Mesothelial cell of epicardium (in vitro differentiated cells): Measurements from ENCODE around the gene TMEM115. TPM values are rescaled to one million over a fixed set of nuclear protein-coding genes. Genes with fewer than 3 reads are reported as not detected.

Experiments
- DNase-seq, 2 experiments: peaks; one replicate each; pipeline ENCODE4 v3.0.0; 2021; ENCODE audit warnings: low spot score in 2 of 2; ENCODE audit not compliant: unreplicated experiment in 2 of 2
- H3K27ac Mint-ChIP-seq: 2 replicates; pipeline ENCODE4 v1.8.0; 2021; ENCODE audit warnings: mixed read lengths
- H3K27me3 Mint-ChIP-seq: 2 replicates; pipeline ENCODE4 v1.8.0; 2021; ENCODE audit warnings: low read depth, mixed read lengths
- H3K36me3 Mint-ChIP-seq: 2 replicates; pipeline ENCODE4 v1.8.0; 2021; ENCODE audit warnings: mixed read lengths
- H3K4me1 Mint-ChIP-seq: 2 replicates; pipeline ENCODE4 v1.8.0; 2021; ENCODE audit warnings: mixed read lengths
- H3K4me3 Mint-ChIP-seq: 2 replicates; pipeline ENCODE4 v1.8.0; 2021; ENCODE audit warnings: mild to moderate bottlenecking, moderate library complexity, mixed read lengths
- H3K9me3 Mint-ChIP-seq: 2 replicates; pipeline ENCODE4 v1.8.0; 2021; ENCODE audit warnings: mixed read lengths
- CTCF ChIP-seq: fragments of 200-600 bp; sonication (generic); IDR thresholded peaks from one replicate; pipeline ENCODE4 v1.5.0; 2021; ENCODE audit warnings: antibody characterized with exemption; ENCODE audit not compliant: unreplicated experiment
- total RNA-seq: library from RNA; stranded (reverse); gene quantifications from 3 replicates; pipeline ENCODE4 v1.2.1, GENCODE V29; 2021

TMEM115 gene
- total RNA-seq, 1 donor from 2014 or later = 38.6 TPM

- peak overlapping the region; percentile 85 for H3K4me3 Mint-ChIP-seq
- no peak for DNase-seq
- peaks cover 57% of the 10 kb centered on the region for H3K27me3 Mint-ChIP-seq
Observed at GRCh38 chr3:50339485-50340146, 19.7 kb downstream of the TMEM115 start.

GRCh38 chr3:50338965-50339364, 20.4 kb downstream of the TMEM115 start:
- H3K4me1 Mint-ChIP-seq = peaks cover 40% of the 10 kb centered on the region
- no peak for TF ChIP-seq CTCF
- H3K36me3 Mint-ChIP-seq = no peaks in the 10 kb centered on the region
- H3K4me3 Mint-ChIP-seq = peak overlapping the region; percentile 85
- no peaks in the 10 kb centered on the region for H3K9me3 Mint-ChIP-seq
- DNase-seq = no peak
- peak overlapping the region; percentile 99 for H3K27ac Mint-ChIP-seq
- peaks cover 53% of the 10 kb centered on the region for H3K27me3 Mint-ChIP-seq

More at GRCh38 chr3:50339485-50340146, 19.7 kb downstream of the TMEM115 start:
- no peaks in the 10 kb centered on the region for H3K9me3 Mint-ChIP-seq
- H3K27ac Mint-ChIP-seq = no peak overlapping the region
- H3K36me3 Mint-ChIP-seq = no peaks in the 10 kb centered on the region
- TF ChIP-seq CTCF = no peak
- H3K4me1 Mint-ChIP-seq = peaks cover 36% of the 10 kb centered on the region

DNA sequence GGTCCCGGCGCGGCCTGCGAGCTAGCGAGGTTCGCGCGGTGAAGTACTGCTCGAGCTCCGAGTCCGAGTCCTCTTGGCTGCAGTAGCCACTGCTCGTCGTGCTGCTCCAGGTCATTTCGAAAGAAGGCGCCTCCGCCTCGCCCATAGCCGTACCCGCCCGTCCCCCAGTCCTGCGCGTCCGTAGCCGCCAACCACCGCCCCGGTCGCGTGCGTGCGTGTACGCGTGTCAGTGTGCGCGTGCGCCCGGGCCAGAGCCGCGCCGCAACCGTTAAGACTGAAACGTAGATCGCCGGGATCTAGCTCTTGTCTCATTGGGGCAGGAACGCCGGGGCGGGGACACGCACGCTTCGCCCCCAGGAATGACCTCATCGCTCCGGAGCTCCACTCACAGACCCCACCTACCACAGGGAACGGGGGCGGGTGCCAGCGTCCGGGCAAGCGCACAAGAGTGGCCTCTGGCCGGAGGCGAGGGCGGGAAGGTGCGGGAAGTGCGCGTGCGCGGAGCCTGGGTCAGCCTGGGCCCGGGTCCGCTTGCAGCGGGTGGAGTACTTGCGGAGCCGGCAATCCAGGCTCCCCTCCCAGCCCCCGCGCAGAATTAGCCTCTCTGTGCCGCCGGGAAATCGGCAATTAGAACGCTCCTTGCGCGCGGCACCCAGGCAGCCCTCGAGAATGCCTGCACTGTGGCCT, 22.0 kb downstream of the TMEM115 start:
- Mint-ChIP-seq H3K9me3 (no peaks in the 10 kb centered on the region), H3K4me1 (peaks cover 45% of the 10 kb centered on the region), H3K27ac (peak overlapping the region; percentile 99), H3K27me3 (peaks cover 37% of the 10 kb centered on the region), H3K36me3 (no peaks in the 10 kb centered on the region), H3K4me3 (peak overlapping the region; percentile 85)
- no peak for TF ChIP-seq CTCF
- DNase-seq = peak; percentile 94 to 95

- Mint-ChIP-seq H3K27me3 (peaks cover 30% of the 10 kb centered on the region), H3K4me3 (peak overlapping the region; percentile 85), H3K9me3 (no peaks in the 10 kb centered on the region), H3K27ac (peak overlapping the region; percentile 93), H3K36me3 (no peaks in the 10 kb centered on the region), H3K4me1 (peaks cover 45% of the 10 kb centered on the region)
- no peak for TF ChIP-seq CTCF
- DNase-seq = no peak
Observed at GRCh38 chr3:50336452-50337174, 22.7 kb downstream of the TMEM115 start.

DNA sequence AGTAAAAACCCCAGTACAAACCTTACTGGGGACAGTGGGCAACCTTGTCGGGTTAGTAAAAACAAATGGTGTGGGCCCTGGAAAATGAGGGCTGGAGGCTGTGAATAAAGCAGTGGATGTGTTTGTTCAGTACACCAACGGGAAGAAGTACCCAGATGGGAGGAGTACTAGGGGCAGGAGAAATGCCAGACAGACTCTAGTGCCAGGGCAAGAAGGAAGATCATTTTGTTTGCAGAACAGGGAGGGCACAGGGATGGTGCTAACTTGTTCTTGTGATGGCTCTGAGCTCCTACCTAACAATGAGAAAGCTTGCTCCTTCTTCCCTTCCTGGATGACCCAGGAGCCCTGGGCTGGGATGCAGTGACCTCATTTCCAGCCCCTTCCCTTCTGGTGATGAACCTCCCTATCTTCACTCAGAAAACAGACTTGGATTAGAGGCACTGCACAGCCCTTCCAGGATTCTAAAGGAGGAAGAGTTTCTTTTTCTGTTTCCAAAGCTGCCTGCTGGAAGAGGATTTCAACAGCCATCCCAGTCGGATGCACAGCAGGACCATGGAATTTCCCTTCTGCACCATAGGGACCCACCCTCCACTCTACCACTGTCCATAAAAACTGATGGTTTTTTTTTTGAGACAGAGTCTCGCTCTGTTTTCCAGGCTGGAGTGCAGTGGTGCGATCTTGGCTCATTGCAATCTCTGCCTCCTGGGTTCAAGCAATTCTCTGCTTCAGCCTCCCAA, 24.8 kb downstream of the TMEM115 start:
- no peak for DNase-seq
- peaks cover 38% of the 10 kb centered on the region for H3K4me1 Mint-ChIP-seq
- peaks cover 5% of the 10 kb centered on the region for H3K36me3 Mint-ChIP-seq
- no peak overlapping the region for H3K27ac Mint-ChIP-seq
- no peak for TF ChIP-seq CTCF
- no peaks in the 10 kb centered on the region for H3K9me3 Mint-ChIP-seq
- H3K4me3 Mint-ChIP-seq = peak overlapping the region; percentile 30
- peaks cover 11% of the 10 kb centered on the region for H3K27me3 Mint-ChIP-seq
